ENCODE measurements around the gene SH2B3. TPM values are rescaled to one million over a fixed set of nuclear protein-coding genes. Genes with fewer than 3 reads are reported as not detected.
A peak's percentile ranks its signal among the peaks of the same experiment; 100 is the strongest.
"Not testable (repeated sequence)": the region's sequence is repeated elsewhere in the genome, so short reads cannot be mapped to it uniquely, and the experiment has no call there.

Gene SH2B3
- total RNA-seq, 1 donor from 2014 or later: 18.3 TPM

GRCh38 chr12:111367661-111368221 is 38.0 kb upstream of the SH2B3 start:
- no peak for DNase-seq (ENCODE audit: low spot score)
- Mint-ChIP-seq H3K9me3 (ENCODE audit: low read depth) (no peaks in the 10 kb centered on the region), H3K27me3 (ENCODE audit: low read depth) (no peaks in the 10 kb centered on the region), H3K36me3 (ENCODE audit: low read depth) (peaks cover 3% of the 10 kb centered on the region), H3K27ac (ENCODE audit: unreplicated experiment) (peak overlapping the region; percentile 73), H3K4me3 (ENCODE audit: unreplicated experiment) (peak overlapping the region; percentile 81), H3K4me1 (ENCODE audit: low read depth) (peaks cover 22% of the 10 kb centered on the region)
- no peak for TF ChIP-seq CTCF (IDR thresholded peaks at IDR 0.05)

GRCh38 chr12:111368291-111368787 is 37.4 kb upstream of the SH2B3 start:
- no peak for TF ChIP-seq CTCF (IDR thresholded peaks at IDR 0.05)
- no peaks in the 10 kb centered on the region for H3K27me3 Mint-ChIP-seq (ENCODE audit: low read depth)
- H3K9me3 Mint-ChIP-seq (ENCODE audit: low read depth): no peaks in the 10 kb centered on the region
- peaks cover 22% of the 10 kb centered on the region for H3K4me1 Mint-ChIP-seq (ENCODE audit: low read depth)
- peak overlapping the region; percentile 73 for H3K27ac Mint-ChIP-seq (ENCODE audit: unreplicated experiment)
- H3K4me3 Mint-ChIP-seq (ENCODE audit: unreplicated experiment): peak overlapping the region; percentile 81
- no peak for DNase-seq (ENCODE audit: low spot score)
- H3K36me3 Mint-ChIP-seq (ENCODE audit: low read depth): peaks cover 3% of the 10 kb centered on the region

- Mint-ChIP-seq H3K4me3 (ENCODE audit: unreplicated experiment) (peak within 1 kb of the TSS; percentile 81), H3K9me3 (ENCODE audit: low read depth) (no peaks in the 10 kb centered on the region), H3K27ac (ENCODE audit: unreplicated experiment) (peak within 1 kb of the TSS; percentile 73), H3K27me3 (ENCODE audit: low read depth) (no peaks in the 10 kb centered on the region), H3K4me1 (ENCODE audit: low read depth) (peaks cover 17% of the 10 kb centered on the region), H3K36me3 (ENCODE audit: low read depth) (no peaks in the 10 kb centered on the region)
- peak; percentile 30 for TF ChIP-seq CTCF (IDR thresholded peaks at IDR 0.05)
- no peak for DNase-seq (ENCODE audit: low spot score)
Measured at GRCh38 chr12:111368788-111369495, 36.8 kb upstream of the SH2B3 start, which contains the start of gene PHETA1. PHETA1 (minus strand) TSS chr12:111369095; CDS start chr12:111363427, 5,668 bp downstream.

GRCh38 chr12:111369496-111370220 is 36.1 kb upstream of the SH2B3 start:
- TF ChIP-seq CTCF (IDR thresholded peaks at IDR 0.05): no peak
- no peak for DNase-seq (ENCODE audit: low spot score)
- Mint-ChIP-seq H3K4me3 (ENCODE audit: unreplicated experiment) (peak overlapping the region; percentile 78), H3K36me3 (ENCODE audit: low read depth) (no peaks in the 10 kb centered on the region), H3K27me3 (ENCODE audit: low read depth) (no peaks in the 10 kb centered on the region), H3K27ac (ENCODE audit: unreplicated experiment) (no peak overlapping the region), H3K9me3 (ENCODE audit: low read depth) (no peaks in the 10 kb centered on the region), H3K4me1 (ENCODE audit: low read depth) (peaks cover 17% of the 10 kb centered on the region)

GRCh38 chr12:111373231-111373630 is 32.5 kb upstream of the SH2B3 start:
- not testable (repeated sequence) for DNase-seq (ENCODE audit: low spot score); H3K27ac Mint-ChIP-seq (ENCODE audit: unreplicated experiment); H3K4me1 Mint-ChIP-seq (ENCODE audit: low read depth); H3K36me3 Mint-ChIP-seq (ENCODE audit: low read depth); H3K4me3 Mint-ChIP-seq (ENCODE audit: unreplicated experiment); H3K27me3 Mint-ChIP-seq (ENCODE audit: low read depth); H3K9me3 Mint-ChIP-seq (ENCODE audit: low read depth)
